GM12891 (cell line): Measurements from ENCODE around the gene TFAP2B.

Source experiments
- DNase-seq: peaks from one replicate; pipeline ENCODE4 v3.0.0; 2011; ENCODE audit warnings: low spot score; ENCODE audit not compliant: insufficient read length
- FAIRE-seq: peaks from 2 replicates; lab custom pipeline; 2011; peaks lifted over from hg19 to GRCh38; lab: Jason Lieb, UNC
- PAX5 ChIP-seq: IDR thresholded peaks from 2 replicates; pipeline ENCODE4 v1.6.1; 2011; ENCODE audit warnings: low read length, moderate library complexity, mild to moderate bottlenecking; ENCODE audit not compliant: insufficient read depth, severe bottlenecking
- POLR2A ChIP-seq: IDR thresholded peaks from 2 replicates; pipeline ENCODE4 v1.6.1; 2011; ENCODE audit warnings: low read depth, low read length, control low read depth
- POLR2AphosphoS5 ChIP-seq: IDR thresholded peaks from 2 replicates; pipeline ENCODE4 v1.6.1; 2011; ENCODE audit warnings: low read depth, low read length, control low read depth
- POU2F2 ChIP-seq: IDR thresholded peaks from 2 replicates; pipeline ENCODE4 v1.6.1; 2011; ENCODE audit warnings: low read depth, mild to moderate bottlenecking, control low read depth, low read length, moderate library complexity
- SPI1 ChIP-seq: IDR thresholded peaks from 2 replicates; pipeline ENCODE4 v1.6.1; 2011; ENCODE audit warnings: low read depth, low read length, control low read depth
- TAF1 ChIP-seq: IDR thresholded peaks from 2 replicates; pipeline ENCODE4 v1.6.1; 2011; ENCODE audit warnings: low read depth, low read length, control low read depth

Gene TFAP2B

GRCh38 chr6:50862176-50862575, 43.5 kb downstream of the TFAP2B start:
- TF ChIP-seq POLR2A (no peak), PAX5 (no peak), TAF1 (no peak), POU2F2 (no peak), SPI1 (no peak), POLR2AphosphoS5 (no peak)
- no peak for DNase-seq
- FAIRE-seq, result no peak

GRCh38 chr6:50864601-50865000, 45.9 kb downstream of the TFAP2B start:
- no peak for DNase-seq
- TF ChIP-seq POU2F2 (no peak), SPI1 (no peak), TAF1 (no peak), PAX5 (no peak), POLR2AphosphoS5 (no peak), POLR2A (no peak)
- no peak for FAIRE-seq

GRCh38 chr6:50868466-50868865, 49.8 kb downstream of the TFAP2B start:
- FAIRE-seq, result no peak
- TF ChIP-seq SPI1 (no peak), POLR2AphosphoS5 (no peak), PAX5 (no peak), TAF1 (no peak), POU2F2 (no peak), POLR2A (no peak)
- no peak for DNase-seq

GRCh38 chr6:50873167-50873566, 54.5 kb downstream of the TFAP2B start:
- no peak for FAIRE-seq
- DNase-seq, result no peak
- no peak for TF ChIP-seq POLR2AphosphoS5
- TF ChIP-seq POU2F2, result no peak
- no peak for TF ChIP-seq POLR2A
- no peak for TF ChIP-seq TAF1
- TF ChIP-seq SPI1, result no peak
- no peak for TF ChIP-seq PAX5

- TF ChIP-seq POLR2A (no peak), PAX5 (no peak), TAF1 (no peak), POU2F2 (no peak), POLR2AphosphoS5 (no peak), SPI1 (no peak)
- FAIRE-seq, result no peak
- DNase-seq, result no peak
Measured at GRCh38 chr6:50884364-50884763, 65.7 kb downstream of the TFAP2B start.

- FAIRE-seq (no peak), DNase-seq (no peak)
- no peak for TF ChIP-seq POU2F2
- TF ChIP-seq SPI1, result no peak
- TF ChIP-seq TAF1, result no peak
- TF ChIP-seq POLR2A, result no peak
- no peak for TF ChIP-seq POLR2AphosphoS5
- TF ChIP-seq PAX5, result no peak
Measured at GRCh38 chr6:50887112-50887511, 68.4 kb downstream of the TFAP2B start.

GRCh38 chr6:50889497-50889896, 70.8 kb downstream of the TFAP2B start:
- no peak for DNase-seq
- no peak for FAIRE-seq
- TF ChIP-seq POLR2A, result no peak
- no peak for TF ChIP-seq SPI1
- no peak for TF ChIP-seq PAX5
- no peak for TF ChIP-seq POLR2AphosphoS5

GRCh38 chr6:50889935-50890334, 71.3 kb downstream of the TFAP2B start:
- FAIRE-seq, result no peak
- DNase-seq, result no peak

GRCh38 chr6:50890579-50890978, 71.9 kb downstream of the TFAP2B start:
- DNase-seq (no peak), FAIRE-seq (no peak)
- TF ChIP-seq POLR2A (no peak), POLR2AphosphoS5 (no peak), POU2F2 (no peak), PAX5 (no peak), SPI1 (no peak), TAF1 (no peak)

More at GRCh38 chr6:50889935-50890334, 71.3 kb downstream of the TFAP2B start:
- TF ChIP-seq POLR2AphosphoS5 (no peak), PAX5 (no peak), SPI1 (no peak), POU2F2 (no peak), POLR2A (no peak), TAF1 (no peak)

GRCh38 chr6:50891290-50891689, 72.6 kb downstream of the TFAP2B start:
- no peak for FAIRE-seq
- DNase-seq, result no peak
- TF ChIP-seq POU2F2 (no peak), POLR2A (no peak), POLR2AphosphoS5 (no peak), PAX5 (no peak), SPI1 (no peak), TAF1 (no peak)
